ENCODE data around the gene RPP30. TPM values are rescaled to one million over a fixed set of nuclear protein-coding genes. Genes with fewer than 3 reads are reported as not detected.

The RPP30 gene
- total RNA-seq, 1 experiment from 2014 or later: 32.4 TPM

DNA sequence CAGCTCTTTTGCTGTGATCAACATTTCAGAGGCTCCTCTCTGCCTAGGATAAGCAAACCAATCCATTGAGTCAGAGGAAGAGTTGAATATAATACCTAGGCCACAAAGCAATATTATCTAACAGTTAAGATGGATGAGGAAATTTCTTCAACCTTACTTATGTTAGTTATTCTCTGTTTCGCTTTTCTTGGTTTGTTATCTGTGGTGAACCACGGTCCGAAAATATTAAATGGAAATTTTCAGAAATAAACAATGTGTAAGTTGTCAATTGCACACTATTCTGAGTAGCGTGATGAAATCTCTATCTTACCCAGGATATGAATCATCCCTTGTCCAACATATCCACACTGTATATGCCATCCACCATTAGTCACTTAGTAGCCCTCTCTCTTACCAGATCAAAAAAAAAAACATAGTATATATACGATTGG is 12.4 kb upstream of the RPP30 start:
- H3F3A ChIP-seq (ENCODE audit: insufficient read depth, low read depth): peaks cover 14% of the 10 kb centered on the region; the same call in 1 of the 2 replicates
- peaks cover 16% of the 10 kb centered on the region for H3K4me1 ChIP-seq (replicated peaks; ENCODE audit: insufficient read depth)
- no TSS peak for BruUV-seq (replicated peaks)
- H3K4me3 ChIP-seq: peak overlapping the region; percentile 25; the same call in 1 of the 2 replicates
- TF ChIP-seq, protein P1, sequence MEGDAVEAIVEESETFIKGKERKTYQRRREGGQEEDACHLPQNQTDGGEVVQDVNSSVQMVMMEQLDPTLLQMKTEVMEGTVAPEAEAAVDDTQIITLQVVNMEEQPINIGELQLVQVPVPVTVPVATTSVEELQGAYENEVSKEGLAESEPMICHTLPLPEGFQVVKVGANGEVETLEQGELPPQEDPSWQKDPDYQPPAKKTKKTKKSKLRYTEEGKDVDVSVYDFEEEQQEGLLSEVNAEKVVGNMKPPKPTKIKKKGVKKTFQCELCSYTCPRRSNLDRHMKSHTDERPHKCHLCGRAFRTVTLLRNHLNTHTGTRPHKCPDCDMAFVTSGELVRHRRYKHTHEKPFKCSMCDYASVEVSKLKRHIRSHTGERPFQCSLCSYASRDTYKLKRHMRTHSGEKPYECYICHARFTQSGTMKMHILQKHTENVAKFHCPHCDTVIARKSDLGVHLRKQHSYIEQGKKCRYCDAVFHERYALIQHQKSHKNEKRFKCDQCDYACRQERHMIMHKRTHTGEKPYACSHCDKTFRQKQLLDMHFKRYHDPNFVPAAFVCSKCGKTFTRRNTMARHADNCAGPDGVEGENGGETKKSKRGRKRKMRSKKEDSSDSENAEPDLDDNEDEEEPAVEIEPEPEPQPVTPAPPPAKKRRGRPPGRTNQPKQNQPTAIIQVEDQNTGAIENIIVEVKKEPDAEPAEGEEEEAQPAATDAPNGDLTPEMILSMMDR (conservative IDR thresholded peaks at IDR 0.05): no peak
- TF ChIP-seq EZH2 (IDR thresholded peaks at IDR 0.05; ENCODE audit: low read depth): no peak
- no peaks in the 10 kb centered on the region for H3K9me3 ChIP-seq (ENCODE audit: insufficient read depth, low read depth)
- 0 out of 2 replicates have a peak overlapping the region, but pooled peaks have one; percentile 5 for H2AFZ ChIP-seq
- POLR2A ChIA-PET (ENCODE audit: unreplicated experiment): interaction anchor here (0.5 kb wide), 1 partner anchor 265 kb away, joined by 3 read pairs; no protein-coding TSS in a partner anchor
- H4K20me1 ChIP-seq (ENCODE audit: insufficient read depth): no peaks in the 10 kb centered on the region
- intact Hi-C loops (cut with micrococcal nuclease; ENCODE audit: unreplicated experiment): no loop called here
- no peaks in the 10 kb centered on the region for H3K36me3 ChIP-seq (ENCODE audit: low read depth)
- no peaks in the 10 kb centered on the region for H3K27me3 ChIP-seq (ENCODE audit: insufficient read depth, low read depth)
- H3K79me2 ChIP-seq (ENCODE audit: low read depth): no peaks in the 10 kb centered on the region
- CTCF ChIA-PET: no interaction called here
- H3K4me2 ChIP-seq: peak overlapping the region; percentile 76
- peak in 1 of 2 experiments; percentile 75 for DNase-seq
- no peaks in the 10 kb centered on the region for H3K9me2 ChIP-seq (ENCODE audit: insufficient read depth)
- H3K27ac ChIP-seq: peak overlapping the region; percentile 76

DNA sequence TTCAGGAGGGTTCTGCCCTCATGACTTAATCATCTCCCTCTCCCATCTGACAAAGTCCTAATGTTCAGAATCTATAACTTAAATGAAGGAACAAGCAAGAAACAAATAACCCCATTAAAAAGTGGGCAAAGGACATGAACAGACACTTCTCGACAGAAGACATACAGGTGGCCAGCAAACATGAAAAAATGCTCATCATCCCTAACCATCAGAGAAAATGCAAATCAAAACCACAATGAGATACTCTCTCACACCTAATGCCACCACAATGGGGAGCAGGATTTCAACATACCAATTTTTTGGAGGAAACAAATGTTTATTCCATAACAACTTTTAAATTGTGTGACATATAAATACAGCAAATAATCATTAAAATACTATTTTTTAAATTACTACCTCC is 11.0 kb upstream of the RPP30 start:
- H3K27ac ChIP-seq: no peak overlapping the region
- H3K9me2 ChIP-seq (ENCODE audit: insufficient read depth): no peaks in the 10 kb centered on the region
- no peaks in the 10 kb centered on the region for H3K9me3 ChIP-seq (ENCODE audit: insufficient read depth, low read depth)
- ChIA-PET CTCF (no interaction called here), POLR2A (ENCODE audit: unreplicated experiment) (no interaction called here)
- H3K27me3 ChIP-seq (ENCODE audit: insufficient read depth, low read depth): no peaks in the 10 kb centered on the region
- H3K4me3 ChIP-seq: no peak overlapping the region
- no peaks in the 10 kb centered on the region for H4K20me1 ChIP-seq (ENCODE audit: insufficient read depth)
- peaks cover 16% of the 10 kb centered on the region for H3K4me1 ChIP-seq (replicated peaks; ENCODE audit: insufficient read depth)
- no TSS peak for BruUV-seq (replicated peaks)
- no peak for TF ChIP-seq EZH2 (IDR thresholded peaks at IDR 0.05; ENCODE audit: low read depth)
- TF ChIP-seq, protein P1 (conservative IDR thresholded peaks at IDR 0.05): no peak
- no peak overlapping the region for H3K4me2 ChIP-seq
- no peak for DNase-seq
- H3K36me3 ChIP-seq (ENCODE audit: low read depth): no peaks in the 10 kb centered on the region
- peaks cover 14% of the 10 kb centered on the region; the same call in 1 of the 2 replicates for H3F3A ChIP-seq (ENCODE audit: insufficient read depth, low read depth)
- H2AFZ ChIP-seq: no peak overlapping the region
- no peaks in the 10 kb centered on the region for H3K79me2 ChIP-seq (ENCODE audit: low read depth)
- intact Hi-C loops (cut with micrococcal nuclease; ENCODE audit: unreplicated experiment): loop anchor here (10.0 kb wide), 1 partner anchor 1296 kb away; no protein-coding TSS in a partner anchor

GRCh38 chr10:90862908-90863514 is 8.8 kb upstream of the RPP30 start:
- Histone ChIP-seq H3K36me3 (ENCODE audit: low read depth) (no peaks in the 10 kb centered on the region), H3K4me3 (no peak overlapping the region), H3K4me1 (replicated peaks; ENCODE audit: insufficient read depth) (peaks cover 16% of the 10 kb centered on the region), H3K9me2 (ENCODE audit: insufficient read depth) (no peaks in the 10 kb centered on the region), H3K27me3 (ENCODE audit: insufficient read depth, low read depth) (no peaks in the 10 kb centered on the region), H4K20me1 (ENCODE audit: insufficient read depth) (no peaks in the 10 kb centered on the region), H2AFZ (no peak overlapping the region), H3F3A (ENCODE audit: insufficient read depth, low read depth) (peaks cover 14% of the 10 kb centered on the region; the same call in 1 of the 2 replicates), H3K9me3 (ENCODE audit: insufficient read depth, low read depth) (no peaks in the 10 kb centered on the region), H3K4me2 (no peak overlapping the region), H3K27ac (no peak overlapping the region), H3K79me2 (ENCODE audit: low read depth) (no peaks in the 10 kb centered on the region)
- BruUV-seq (replicated peaks): no TSS peak
- no peak for TF ChIP-seq EZH2 (IDR thresholded peaks at IDR 0.05; ENCODE audit: low read depth)
- TF ChIP-seq, protein P1 (conservative IDR thresholded peaks at IDR 0.05): peak; percentile 77
- POLR2A ChIA-PET (ENCODE audit: unreplicated experiment): interaction anchor here (0.6 kb wide), 1 partner anchor 1395 kb away, joined by 4 read pairs; no protein-coding TSS in a partner anchor
- intact Hi-C loops (cut with micrococcal nuclease; ENCODE audit: unreplicated experiment): loop anchor here (1.0 to 10.0 kb wide), 4 partner anchors 112 to 1298 kb away; no protein-coding TSS in a partner anchor
- CTCF ChIA-PET: no interaction called here
- no peak for DNase-seq

Measured in PC-9 (cell line).